Liver (tissue), 9 donors: Measurements from ENCODE around the gene TBC1D22B. TPM values are rescaled to one million over a fixed set of nuclear protein-coding genes. Genes with fewer than 3 reads are reported as not detected.

Source experiments
- DNase-seq: peaks from one replicate; pipeline ENCODE4 v3.0.0-alpha.2; 2017; ENCODE audit warnings: low spot score
- H3K27ac ChIP-seq, 2 donors: one replicate each; pipeline ENCODE4 v1.7.0; 2013; ENCODE audit warnings: inconsistent platforms in 2 of 2, low read length in 2 of 2, control low read depth in 1 of 2, low read depth in 1 of 2, mild to moderate bottlenecking in 1 of 2
- H3K27me3 ChIP-seq, 4 donors: one replicate each; pipeline versions ENCODE4 v1.6.1 to v1.7.0; 2013; ENCODE audit warnings: low read length in 3 of 4, inconsistent platforms in 1 of 4, mild to moderate bottlenecking in 1 of 4, moderate library complexity in 1 of 4; ENCODE audit not compliant: control insufficient read depth in 4 of 4, insufficient read depth in 4 of 4
- H3K36me3 ChIP-seq, 4 donors: one replicate each; pipeline versions ENCODE4 v1.6.1 to v1.7.0; 2013; ENCODE audit warnings: low read length in 3 of 4, mild to moderate bottlenecking in 3 of 4, low read depth in 1 of 4, moderate library complexity in 1 of 4; ENCODE audit not compliant: control insufficient read depth in 4 of 4, insufficient read depth in 3 of 4
- H3K4me1 ChIP-seq, 4 donors: one replicate each; pipeline versions ENCODE4 v1.6.1 to v1.7.0; 2013; ENCODE audit warnings: low read length in 3 of 4, mild to moderate bottlenecking in 3 of 4, moderate library complexity in 1 of 4; ENCODE audit not compliant: control insufficient read depth in 4 of 4, insufficient read depth in 4 of 4
- H3K4me3 ChIP-seq, 3 donors: one replicate each; pipeline versions ENCODE4 v1.6.1 to v1.7.0; 2013; ENCODE audit warnings: low read length in 3 of 3, control low read depth in 1 of 3, low read depth in 1 of 3, mild to moderate bottlenecking in 1 of 3
- H3K9ac ChIP-seq, 2 donors: one replicate each; pipeline ENCODE4 v1.7.0; 2013; ENCODE audit warnings: low read length in 2 of 2, mild to moderate bottlenecking in 2 of 2, moderate library complexity in 2 of 2, control low read depth in 1 of 2, low read depth in 1 of 2
- H3K9me3 ChIP-seq, 4 donors: one replicate each; pipeline versions ENCODE4 v1.6.1 to v1.7.0; 2013; ENCODE audit warnings: low read length in 3 of 4; ENCODE audit not compliant: control insufficient read depth in 4 of 4
- CTCF ChIP-seq: fragments of 150-350 bp; IDR thresholded peaks from 2 replicates; pipeline ENCODE4 v1.5.1; 2017; ENCODE audit warnings: improper control_type of control experiment, low read depth, low read length; ENCODE audit not compliant: missing input control
- EGR1 ChIP-seq, 2 donors: IDR thresholded peaks; 2 replicates each; pipeline ENCODE4 v1.6.1; 2016 to 2018; ENCODE audit warnings: antibody characterized with exemption in 2 of 2, low read depth in 2 of 2
- FOXA1 ChIP-seq: IDR thresholded peaks from 2 replicates; pipeline ENCODE4 v1.6.1; 2016; ENCODE audit warnings: antibody characterized with exemption
- FOXA2 ChIP-seq: IDR thresholded peaks from 2 replicates; pipeline ENCODE4 v1.6.1; 2016; ENCODE audit warnings: antibody characterized with exemption
- GABPA ChIP-seq, 2 donors: IDR thresholded peaks in 1 of 2; conservative IDR thresholded peaks in 1 of 2; 2 replicates each; pipeline ENCODE4 v1.6.1; 2016; ENCODE audit warnings: antibody characterized with exemption in 2 of 2, mild to moderate bottlenecking in 1 of 2, moderate library complexity in 1 of 2
- HNF4A ChIP-seq, 2 donors: conservative IDR thresholded peaks; 2 replicates each; pipeline ENCODE4 v1.6.1; 2016; ENCODE audit warnings: antibody characterized with exemption in 2 of 2, mild to moderate bottlenecking in 2 of 2
- HNF4G ChIP-seq: IDR thresholded peaks from 2 replicates; pipeline ENCODE4 v1.6.1; 2016; ENCODE audit warnings: antibody characterized with exemption
- JUND ChIP-seq, 2 donors: IDR thresholded peaks; 2 replicates each; pipeline ENCODE4 v1.6.1; 2016; ENCODE audit warnings: antibody characterized with exemption in 2 of 2
- MAX ChIP-seq: IDR thresholded peaks from 2 replicates; pipeline ENCODE4 v1.6.1; 2016; ENCODE audit warnings: antibody characterized with exemption
- NR2F2 ChIP-seq: IDR thresholded peaks from 2 replicates; pipeline ENCODE4 v1.6.1; 2016; ENCODE audit warnings: antibody characterized with exemption
- REST ChIP-seq: IDR thresholded peaks from 2 replicates; pipeline ENCODE4 v1.6.1; 2016; ENCODE audit warnings: antibody characterized with exemption, mild to moderate bottlenecking
- RXRA ChIP-seq, 2 donors: IDR thresholded peaks; 2 replicates each; pipeline ENCODE4 v1.6.1; 2017 to 2018; ENCODE audit warnings: antibody characterized with exemption in 2 of 2, mild to moderate bottlenecking in 1 of 2
- SP1 ChIP-seq: IDR thresholded peaks from 2 replicates; pipeline ENCODE4 v1.6.1; 2018; ENCODE audit warnings: antibody characterized with exemption, mild to moderate bottlenecking
- TAF1 ChIP-seq: conservative IDR thresholded peaks from 2 replicates; pipeline ENCODE4 v1.6.1; 2016; ENCODE audit warnings: antibody characterized with exemption, mild to moderate bottlenecking
- YY1 ChIP-seq: IDR thresholded peaks from 2 replicates; pipeline ENCODE4 v1.6.1; 2016; ENCODE audit warnings: antibody characterized with exemption, mild to moderate bottlenecking
- ZBTB33 ChIP-seq: IDR thresholded peaks from 2 replicates; pipeline ENCODE4 v1.6.1; 2016; ENCODE audit warnings: antibody characterized with exemption
- WGBS: extraction: QIAGEN DNeasy Blood & Tissue Kit; methylation state at CpG from one replicate; pipeline ENCODE4 v1.1.7; 2013; 5-methylcytosine and 5-hydroxymethylcytosine counted together
- polyA plus RNA-seq, 2 donors: library from polyadenylated mRNA; stranded (reverse) in 1 of 2; unstranded in 1 of 2; fragments of 200-250 nt in 1 of 2; fragments of >200 nt in 1 of 2; fragmentation: Nextera tagmentation in 1 of 2; extraction: Ambion mirVana in 1 of 2; gene quantifications; one replicate each; pipeline versions ENCODE4 v1.2.1 to v1.2.3, GENCODE V29; 2013 to 2015
- total RNA-seq, 2 donors: library from RNA; depleted of rRNA; stranded (reverse); fragments of >200 nt; gene quantifications; one replicate each; pipeline ENCODE4 v1.2.3, GENCODE V29; 2014
- donor health status: healthy.
- donor health status: healthy.
- donor health status: healthy.
- donor health status: healthy.
- donor health status: healthy.

TBC1D22B gene
- total and polyA plus RNA-seq, 4 donors: 1.4 to 10.7 (median 1.9) TPM

- no peaks in the 10 kb centered on the region for H3K9me3 ChIP-seq
- H3K4me1 ChIP-seq: peaks cover 0 to 13% (median 10%) of the 10 kb centered on the region in 4 donors
- no peak overlapping the region for H3K27ac ChIP-seq
- TF ChIP-seq FOXA1 (no peak), CTCF (no peak), HNF4G (no peak), NR2F2 (no peak), RXRA (IDR thresholded peaks at IDR 0.05) (no peak), ZBTB33 (no peak), SP1 (no peak), MAX (no peak), REST (no peak), YY1 (no peak), EGR1 (IDR thresholded peaks at IDR 0.05; ENCODE audit: low read depth in 2 of 2) (no peak), FOXA2 (no peak), GABPA (IDR thresholded peaks at IDR 0.05 in 1 of 2, conservative IDR thresholded peaks at IDR 0.05 in 1 of 2) (no peak), HNF4A (conservative IDR thresholded peaks at IDR 0.05) (no peak), TAF1 (no peak), JUND (IDR thresholded peaks at IDR 0.05) (no peak)
- H3K27me3 ChIP-seq: no peaks in the 10 kb centered on the region
- no peak for DNase-seq
- no peak overlapping the region for H3K9ac ChIP-seq
- no peaks in the 10 kb centered on the region for H3K36me3 ChIP-seq
- 55% methylated on average over 12 of the region's 12 CpGs for WGBS
- H3K4me3 ChIP-seq: peak overlapping the region in 1 of 3 donors; percentile 8
Measured at GRCh38 chr6:37256692-37257319, 766 bp upstream of the TBC1D22B start.

GRCh38 chr6:37257320-37257633, 295 bp upstream of the TBC1D22B start:
- DNase-seq: no peak
- Histone ChIP-seq H3K9ac (no peak overlapping the region), H3K9me3 (no peaks in the 10 kb centered on the region), H3K36me3 (no peaks in the 10 kb centered on the region), H3K4me1 (peaks cover 0 to 15% (median 10%) of the 10 kb centered on the region in 4 donors), H3K27me3 (no peaks in the 10 kb centered on the region), H3K27ac (peak overlapping the region in 1 of 2 donors; percentile 92), H3K4me3 (peak overlapping the region in 1 of 3 donors; percentile 8)
- under 1% methylated on average over 9 of the region's 9 CpGs for WGBS
- TF ChIP-seq REST (no peak), GABPA (IDR thresholded peaks at IDR 0.05 in 1 of 2, conservative IDR thresholded peaks at IDR 0.05 in 1 of 2) (no peak), RXRA (IDR thresholded peaks at IDR 0.05) (peak in 1 of 2 donors; percentile 25)
